B cell (primary cell): ENCODE data around the gene STOML1. TPM values are rescaled to one million over a fixed set of nuclear protein-coding genes. Genes with fewer than 3 reads are reported as not detected.

Experiments used
- ATAC-seq: fragments of 200-7000 bp; cut with Tn5 transposase; one replicate; pipeline ENCODE4 v1.10.0; 2021; ENCODE audit warnings: low read depth, mild to moderate bottlenecking, moderate number of reproducible peaks, moderate library complexity
- CTCF ChIA-PET: fragments of 350-600 bp; sonication (Branson Sonifier 250); formaldehyde crosslinking; loops from one replicate; lab custom pipeline; 2021; ENCODE audit warnings: antibody characterized with exemption, inconsistent platforms; lab: Charles Lee
- POLR2A ChIA-PET: fragments of 350-600 bp; sonication (Branson Sonifier 250); formaldehyde crosslinking; loops from one replicate; lab custom pipeline; 2021; ENCODE audit warnings: antibody characterized with exemption; lab: Charles Lee
- DNase-seq: peaks from one replicate; pipeline ENCODE4 v3.0.0; 2013
- H2AFZ ChIP-seq: 2 replicates; pipeline ENCODE4 v1.6.1; 2012; ENCODE audit warnings: mild to moderate bottlenecking, low read depth, low read length; ENCODE audit not compliant: insufficient read depth, poor library complexity, severe bottlenecking
- H3K27ac ChIP-seq, 2 donors: 1 replicate in 1 of 2; 2 replicates in 1 of 2; pipeline ENCODE4 v1.5.1; 2012 to 2013; ENCODE audit warnings: low read length in 2 of 2, mild to moderate bottlenecking in 2 of 2, moderate library complexity in 1 of 2
- H3K27me3 ChIP-seq, 4 experiments: fragments of 200-600 bp in 1 of 4; sonication (generic) in 1 of 4; replicated peaks in 1 of 4; 1 replicate in 2 of 4; 2 replicates in 2 of 4; pipeline versions ENCODE4 v1.6.1 to v1.7.0; 2013 to 2016; ENCODE audit warnings: low read length in 3 of 4, mild to moderate bottlenecking in 2 of 4, mixed read lengths in 1 of 4, moderate library complexity in 1 of 4; ENCODE audit not compliant: insufficient read depth in 4 of 4, control insufficient read depth in 3 of 4; ENCODE audit errors: control extremely low read depth in 1 of 4
- H3K36me3 ChIP-seq, 2 experiments: replicated peaks in 1 of 2; 1 replicate in 1 of 2; 2 replicates in 1 of 2; pipeline versions ENCODE4 v1.6.1 to v1.7.1; 2013; ENCODE audit warnings: low read length in 1 of 2; ENCODE audit not compliant: insufficient read depth in 2 of 2, control insufficient read depth in 1 of 2; ENCODE audit errors: control extremely low read depth in 1 of 2, extremely low read depth in 1 of 2
- H3K4me1 ChIP-seq, 2 donors: fragments of 200-600 bp in 1 of 2; sonication (generic) in 1 of 2; 1 replicate in 1 of 2; 2 replicates in 1 of 2; pipeline versions ENCODE4 v1.5.1 to v1.6.1; 2013 to 2017; ENCODE audit warnings: low read length in 2 of 2; ENCODE audit not compliant: control insufficient read depth in 2 of 2, insufficient read depth in 2 of 2
- H3K4me2 ChIP-seq: replicated peaks from 2 replicates; pipeline ENCODE3; 2012; ENCODE audit warnings: mild to moderate bottlenecking, low read depth, low read length; ENCODE audit not compliant: poor library complexity, severe bottlenecking
- H3K4me3 ChIP-seq, 5 experiments: fragments of 200-600 bp in 1 of 5; sonication (generic) in 1 of 5; 1 replicate in 3 of 5; 2 replicates in 2 of 5; pipeline versions ENCODE4 v1.5.1 to v1.7.0; 2011 to 2016; ENCODE audit warnings: low read length in 4 of 5, mild to moderate bottlenecking in 4 of 5, low read depth in 2 of 5, control low read depth in 1 of 5, moderate library complexity in 1 of 5; ENCODE audit not compliant: insufficient read depth in 1 of 5; ENCODE audit errors: control extremely low read depth in 1 of 5, extremely low read depth in 1 of 5
- H3K79me2 ChIP-seq: fragments of 200-600 bp; sonication (generic); one replicate; pipeline ENCODE4 v1.6.0; 2016; ENCODE audit warnings: low read length; ENCODE audit not compliant: control insufficient read depth, insufficient read depth
- H3K9ac ChIP-seq: fragments of 200-600 bp; sonication (generic); 2 replicates; pipeline ENCODE4 v1.6.1; 2017; ENCODE audit warnings: mild to moderate bottlenecking, low read length, moderate library complexity
- H3K9me3 ChIP-seq, 3 donors: one replicate each; pipeline versions ENCODE4 v1.6.1 to v1.7.1; 2013; ENCODE audit warnings: low read length in 2 of 3; ENCODE audit not compliant: control insufficient read depth in 2 of 3, insufficient read depth in 1 of 3; ENCODE audit errors: control extremely low read depth in 1 of 3
- H4K20me1 ChIP-seq: 2 replicates; pipeline ENCODE4 v1.6.0; 2012; ENCODE audit warnings: mild to moderate bottlenecking, low read length; ENCODE audit not compliant: insufficient read depth, control insufficient read depth, poor library complexity, severe bottlenecking
- H3K27ac Mint-ChIP-seq: one replicate; pipeline ENCODE4 v1.8.0; 2021; ENCODE audit warnings: mixed read lengths
- H3K27me3 Mint-ChIP-seq: one replicate; pipeline ENCODE4 v1.8.0; 2021; ENCODE audit warnings: mixed read lengths
- H3K4me1 Mint-ChIP-seq: one replicate; pipeline ENCODE4 v1.8.0; 2021; ENCODE audit warnings: mixed read lengths
- H3K4me3 Mint-ChIP-seq: one replicate; pipeline ENCODE4 v1.8.0; 2021; ENCODE audit warnings: mixed read lengths
- H3K9me3 Mint-ChIP-seq: one replicate; pipeline ENCODE4 v1.8.0; 2022; ENCODE audit warnings: mixed read lengths; ENCODE audit not compliant: insufficient read depth
- CTCF ChIP-seq: fragments of 200-600 bp; IDR thresholded peaks from one replicate; pipeline ENCODE4 v1.8.0; 2022; ENCODE audit warnings: antibody characterized with exemption, mild to moderate bottlenecking
- EZH2 ChIP-seq: IDR thresholded peaks from 2 replicates; pipeline ENCODE4 v1.6.1; 2012; ENCODE audit warnings: borderline replicate concordance, low read depth, mild to moderate bottlenecking, moderate library complexity, low read length; ENCODE audit not compliant: insufficient read depth, poor library complexity, severe bottlenecking
- WGBS: methylation state at CpG from one replicate; pipeline ENCODE4 v1.1.5; 2013; ENCODE audit warnings: missing lambda C conversion rate; ENCODE audit not compliant: insufficient coverage; 5-methylcytosine and 5-hydroxymethylcytosine counted together
- intact Hi-C: fragments of 100-400 bp; cut with micrococcal nuclease; formaldehyde crosslinking; loops from one replicate; pipeline ENCODE4 v1.10.0; 2022
- polyA plus RNA-seq: library from polyadenylated mRNA; depleted of rRNA; stranded (reverse); fragments of >200 nt; gene quantifications from 2 replicates; pipeline ENCODE4 v1.2.3, GENCODE V29; 2012
- total RNA-seq, 2 donors: library from RNA; stranded (reverse); fragments of 120-200 nt in 1 of 2; gene quantifications; 1 replicate in 1 of 2; 2 replicates in 1 of 2; pipeline versions ENCODE4 v1.2.3 to v1.2.4, GENCODE V29; 2013 to 2022

STOML1 gene
- total and polyA plus RNA-seq, 2 donors (not counting 1 experiment from before 2014, with no cell fraction given) = 6.2 to 11.3 TPM

GRCh38 chr15:73987681-73988444 lies 4.2 kb downstream of the STOML1 start:
- H3K4me3 ChIP-seq = no peak overlapping the region
- Mint-ChIP-seq H3K4me1 (peaks cover 56% of the 10 kb centered on the region), H3K9me3 (no peaks in the 10 kb centered on the region), H3K4me3 (no peak overlapping the region), H3K27ac (peak overlapping the region; percentile 41), H3K27me3 (no peaks in the 10 kb centered on the region)
- no peaks in the 10 kb centered on the region for H3K36me3 ChIP-seq
- peaks cover 20% of the 10 kb centered on the region for H3K79me2 ChIP-seq
- ATAC-seq = no peak
- H2AFZ ChIP-seq = no peak overlapping the region
- H4K20me1 ChIP-seq = peaks cover 4% of the 10 kb centered on the region
- H3K4me1 ChIP-seq = peaks cover 45 to 57% of the 10 kb centered on the region in 2 donors
- intact Hi-C loops = no loop called here
- no peaks in the 10 kb centered on the region for H3K9me3 ChIP-seq
- WGBS = 57% methylated on average over 7 of the region's 9 CpGs
- peak overlapping the region; percentile 12 for H3K4me2 ChIP-seq
- POLR2A ChIA-PET = no interaction called here
- no peak overlapping the region for H3K9ac ChIP-seq
- no peak overlapping the region for H3K27ac ChIP-seq
- no peaks in the 10 kb centered on the region for H3K27me3 ChIP-seq
- DNase-seq = no peak
- CTCF ChIA-PET = interaction anchor here (1.9 to 4.5 kb wide), 2 partner anchors 15 to 60 kb away, joined by 4 to 20 read pairs; no protein-coding TSS in a partner anchor
- TF ChIP-seq CTCF (no peak), EZH2 (no peak)

- POLR2A ChIA-PET = no interaction called here
- H3K4me2 ChIP-seq = no peak overlapping the region
- H3K4me3 Mint-ChIP-seq = no peak overlapping the region
Observed at GRCh38 chr15:73987250-73987649, 4.8 kb downstream of the STOML1 start.

More at GRCh38 chr15:73987250-73987649, 4.8 kb downstream of the STOML1 start:
- Mint-ChIP-seq H3K9me3 (no peaks in the 10 kb centered on the region), H3K27ac (no peak overlapping the region), H3K4me1 (peaks cover 56% of the 10 kb centered on the region), H3K27me3 (no peaks in the 10 kb centered on the region)
- Histone ChIP-seq H3K79me2 (peaks cover 14% of the 10 kb centered on the region), H3K36me3 (no peaks in the 10 kb centered on the region), H3K4me3 (no peak overlapping the region), H2AFZ (no peak overlapping the region), H3K9me3 (no peaks in the 10 kb centered on the region), H3K27ac (no peak overlapping the region), H3K4me1 (peaks cover 45 to 57% of the 10 kb centered on the region in 2 donors), H3K9ac (no peak overlapping the region), H4K20me1 (no peaks in the 10 kb centered on the region), H3K27me3 (no peaks in the 10 kb centered on the region)
- DNase-seq = no peak
- CTCF ChIA-PET = interaction anchor here (1.9 to 4.5 kb wide), 2 partner anchors 14 to 61 kb away, joined by 4 to 20 read pairs; no protein-coding TSS in a partner anchor
- ATAC-seq = no peak
- intact Hi-C loops = no loop called here
- WGBS = 100% methylated on average over 1 of the region's 4 CpGs
- no peak for TF ChIP-seq CTCF
- TF ChIP-seq EZH2 = no peak
